HuH-7 (cell line): ENCODE data around the gene POMGNT2.
"Not testable (repeated sequence)": the region's sequence is repeated elsewhere in the genome, so short reads cannot be mapped to it uniquely, and the experiment has no call there.

ENCODE experiments used
- DNase-seq: peaks from one replicate; pipeline ENCODE4 v3.0.0; 2011; ENCODE audit warnings: low spot score

The POMGNT2 gene

GRCh38 chr3:43075904-43076661 is 29.8 kb downstream of the POMGNT2 start:
- no peak for DNase-seq

GRCh38 chr3:43074901-43075689 is 30.8 kb downstream of the POMGNT2 start:
- no peak for DNase-seq

GRCh38 chr3:43074482-43074881 is 31.4 kb downstream of the POMGNT2 start:
- no peak for DNase-seq

- no peak for DNase-seq
These were observed 32.1 kb downstream of the POMGNT2 start for GRCh38 chr3:43073836-43074220.

- no peak for DNase-seq
These were observed 32.6 kb downstream of the POMGNT2 start for GRCh38 chr3:43073116-43073835.

GRCh38 chr3:43072361-43072760 is 33.5 kb downstream of the POMGNT2 start:
- no peak for DNase-seq

GRCh38 chr3:43071313-43071893 is 34.5 kb downstream of the POMGNT2 start:
- peak; percentile 54 for DNase-seq

GRCh38 chr3:43070670-43071069 is 35.2 kb downstream of the POMGNT2 start:
- DNase-seq: not testable (repeated sequence)

- no peak for DNase-seq
These were observed 42.8 kb downstream of the POMGNT2 start for GRCh38 chr3:43063114-43063513.

- no peak for DNase-seq
These were observed 43.3 kb downstream of the POMGNT2 start for GRCh38 chr3:43062564-43063040.

GRCh38 chr3:43062040-43062563 is 43.8 kb downstream of the POMGNT2 start:
- DNase-seq: no peak

GRCh38 chr3:43061101-43061895 is 44.6 kb downstream of the POMGNT2 start:
- no peak for DNase-seq

- DNase-seq: no peak
These were observed 46.4 kb downstream of the POMGNT2 start for GRCh38 chr3:43059456-43059855.

- no peak for DNase-seq
These were observed 49.8 kb downstream of the POMGNT2 start for GRCh38 chr3:43055806-43056770.

GRCh38 chr3:43055393-43055792 is 50.5 kb downstream of the POMGNT2 start:
- no peak for DNase-seq

- DNase-seq: no peak
These were observed 51.1 kb downstream of the POMGNT2 start for GRCh38 chr3:43054754-43055153.

- no peak for DNase-seq
These were observed 52.6 kb downstream of the POMGNT2 start for GRCh38 chr3:43053291-43053690.

GRCh38 chr3:43048470-43048869 is 57.4 kb downstream of the POMGNT2 start:
- no peak for DNase-seq

- no peak for DNase-seq
These were observed 59.3 kb downstream of the POMGNT2 start for GRCh38 chr3:43046583-43046982.

- DNase-seq: not testable (repeated sequence)
These were observed 60.8 kb downstream of the POMGNT2 start for GRCh38 chr3:43045079-43045478.
